M059J (cell line): ENCODE measurements around the gene COL13A1. TPM values are rescaled to one million over a fixed set of nuclear protein-coding genes. Genes with fewer than 3 reads are reported as not detected.

Experiments
- DNase-seq: peaks from one replicate; pipeline ENCODE4 v3.0.0-alpha.2; 2012; ENCODE audit warnings: low read depth
- total RNA-seq: library from RNA; depleted of rRNA; stranded (reverse); fragments of >200 nt; shearing (Covaris generic); gene quantifications from 2 replicates; pipeline ENCODE4 v1.2.3, GENCODE V29; 2014

COL13A1 gene
- total RNA-seq, 1 experiment from 2014 or later = 15.6 TPM

DNA sequence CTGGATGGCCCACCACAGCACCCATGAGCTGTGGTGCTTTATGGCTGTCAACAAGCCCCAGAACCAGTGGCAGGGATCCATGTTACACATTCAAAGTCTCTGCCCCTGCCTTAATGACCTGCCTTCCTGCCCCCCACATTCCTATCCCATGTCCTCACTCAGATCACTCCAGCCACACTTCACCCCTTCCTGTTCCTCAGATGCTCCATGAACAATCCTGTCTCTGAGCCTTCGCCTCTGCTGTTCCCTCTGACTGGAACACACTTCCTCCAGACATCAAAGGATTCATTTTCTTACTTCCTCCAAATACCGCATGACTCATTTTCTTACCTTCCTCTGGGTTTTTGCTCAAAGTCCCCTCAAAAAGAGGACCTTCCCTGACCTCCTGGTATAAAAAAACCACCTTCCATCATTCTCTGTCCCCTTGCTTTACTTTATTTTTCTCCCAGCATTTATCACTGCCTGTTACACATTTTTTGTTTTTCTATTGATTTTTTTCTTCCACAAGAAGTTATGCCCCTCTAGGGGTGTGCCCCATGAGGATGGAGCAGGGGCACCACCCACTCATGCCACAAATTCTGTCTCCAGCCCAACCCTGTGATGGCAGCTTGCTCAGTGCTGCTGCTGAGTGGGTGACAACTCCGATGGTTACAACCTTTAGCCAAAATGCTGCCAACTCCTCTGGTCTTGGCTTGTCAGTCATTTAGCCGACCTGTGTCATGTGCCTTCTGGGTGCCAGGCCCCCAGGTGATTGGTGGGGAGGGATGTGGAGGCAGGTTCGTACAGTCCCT, 18.2 kb downstream of the COL13A1 start:
- DNase-seq = peak; percentile 86

GRCh38 chr10:69820817-69821216, 19.1 kb downstream of the COL13A1 start:
- no peak for DNase-seq

DNA sequence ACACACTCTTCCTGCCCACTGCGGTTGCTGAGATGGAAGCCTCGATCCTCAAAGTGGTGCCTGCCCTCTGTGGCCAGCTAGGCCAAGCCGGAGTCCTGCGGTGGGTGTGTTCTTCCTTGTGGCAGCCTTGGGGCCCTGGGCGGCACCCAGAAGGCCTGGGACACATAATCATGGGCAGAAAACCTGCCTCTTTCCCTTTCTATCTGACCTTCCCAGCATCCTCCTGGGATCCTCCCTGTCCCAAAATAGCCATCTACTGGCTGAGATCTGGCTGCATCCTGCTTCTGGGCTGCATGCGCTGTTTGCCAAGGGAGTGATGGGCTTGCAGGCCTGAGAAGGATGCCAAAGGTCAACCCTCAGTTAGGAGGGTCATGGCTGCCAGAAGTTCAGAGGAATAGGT, 23.9 kb downstream of the COL13A1 start:
- no peak for DNase-seq

GRCh38 chr10:69826094-69826493, 24.4 kb downstream of the COL13A1 start:
- DNase-seq = no peak

GRCh38 chr10:69826789-69827554, 25.3 kb downstream of the COL13A1 start:
- no peak for DNase-seq

GRCh38 chr10:69828144-69828870, 26.6 kb downstream of the COL13A1 start:
- no peak for DNase-seq

- no peak for DNase-seq
Measured at GRCh38 chr10:69829775-69830174, 28.1 kb downstream of the COL13A1 start.

GRCh38 chr10:69831231-69831855, 29.6 kb downstream of the COL13A1 start:
- DNase-seq = peak; percentile 60

GRCh38 chr10:69835233-69835632, 33.5 kb downstream of the COL13A1 start:
- no peak for DNase-seq

- DNase-seq = no peak
Measured at GRCh38 chr10:69835875-69836730, 34.4 kb downstream of the COL13A1 start.

DNA sequence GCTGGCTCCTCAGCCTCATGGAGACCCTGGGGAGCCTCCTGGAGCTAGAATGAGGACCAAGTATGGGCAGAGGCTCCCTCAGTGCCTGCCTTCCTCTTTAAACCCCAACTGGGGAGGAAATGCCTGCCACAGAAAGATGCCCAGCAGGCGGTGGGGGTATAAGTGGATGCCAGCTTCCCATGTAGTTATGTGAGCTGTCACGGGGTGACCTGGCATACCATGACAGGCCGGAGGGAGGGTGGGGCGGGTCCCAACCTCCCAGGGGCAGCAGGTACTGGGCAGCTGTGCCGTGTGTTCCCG, 35.0 kb downstream of the COL13A1 start:
- DNase-seq = no peak

DNA sequence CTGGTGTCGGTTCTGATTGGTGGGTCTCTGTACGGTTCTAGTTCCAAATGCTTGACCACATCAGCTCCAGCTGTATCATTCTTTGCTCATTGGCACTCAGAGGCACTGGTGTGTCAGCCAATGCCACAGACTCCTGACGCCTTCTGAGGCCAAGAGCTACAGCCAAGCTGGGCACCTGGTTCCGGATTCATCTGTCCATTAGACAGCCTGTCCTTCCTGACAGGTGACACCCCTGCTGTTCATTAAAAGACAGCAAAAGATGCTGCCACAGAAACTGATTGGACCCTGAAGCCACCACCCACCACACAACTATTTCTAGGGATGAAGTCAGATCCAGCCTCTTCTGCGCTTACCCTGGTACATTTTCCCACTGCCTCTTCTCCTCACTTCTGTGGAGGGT, 35.6 kb downstream of the COL13A1 start:
- DNase-seq = no peak

- DNase-seq = no peak
Measured at GRCh38 chr10:69838418-69838817, 36.7 kb downstream of the COL13A1 start.

GRCh38 chr10:69838853-69839252, 37.1 kb downstream of the COL13A1 start:
- DNase-seq = peak; percentile 58

DNA sequence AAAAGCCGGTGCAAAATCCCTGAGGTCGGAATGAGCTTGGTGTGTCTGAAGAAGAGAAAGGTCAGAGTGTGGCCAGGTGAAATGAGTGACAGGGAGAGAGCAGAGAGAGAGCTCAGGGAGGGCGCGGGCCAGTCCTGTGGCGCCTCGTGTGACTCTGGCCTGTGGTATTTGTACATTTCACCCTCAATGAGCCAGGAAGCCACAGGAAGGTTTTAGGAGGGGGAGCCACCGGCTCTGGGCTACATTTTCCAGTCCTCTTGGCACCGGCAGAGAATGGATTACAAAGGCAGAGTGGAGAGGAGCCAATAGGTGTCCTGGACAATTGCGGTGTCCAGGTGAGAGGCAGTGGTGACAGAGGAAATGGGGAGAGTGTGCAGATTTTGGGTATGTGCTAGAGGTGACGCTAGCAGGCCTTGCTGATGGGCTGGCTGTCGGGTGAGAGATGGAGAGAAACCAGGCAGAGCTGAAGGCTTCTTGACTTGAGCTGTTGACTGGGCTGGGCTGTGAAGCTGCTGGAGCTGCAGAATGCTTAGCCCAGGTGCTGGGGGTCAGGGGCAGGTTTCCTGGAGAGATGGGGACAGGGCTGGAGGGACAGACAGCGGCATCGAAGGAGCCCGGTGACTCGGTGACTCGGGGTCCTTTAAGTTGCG, 38.1 kb downstream of the COL13A1 start:
- DNase-seq = peak; percentile 91

GRCh38 chr10:69840773-69841172, 39.1 kb downstream of the COL13A1 start:
- DNase-seq = no peak

- DNase-seq = no peak
Measured at GRCh38 chr10:69842020-69842419, 40.3 kb downstream of the COL13A1 start.

DNA sequence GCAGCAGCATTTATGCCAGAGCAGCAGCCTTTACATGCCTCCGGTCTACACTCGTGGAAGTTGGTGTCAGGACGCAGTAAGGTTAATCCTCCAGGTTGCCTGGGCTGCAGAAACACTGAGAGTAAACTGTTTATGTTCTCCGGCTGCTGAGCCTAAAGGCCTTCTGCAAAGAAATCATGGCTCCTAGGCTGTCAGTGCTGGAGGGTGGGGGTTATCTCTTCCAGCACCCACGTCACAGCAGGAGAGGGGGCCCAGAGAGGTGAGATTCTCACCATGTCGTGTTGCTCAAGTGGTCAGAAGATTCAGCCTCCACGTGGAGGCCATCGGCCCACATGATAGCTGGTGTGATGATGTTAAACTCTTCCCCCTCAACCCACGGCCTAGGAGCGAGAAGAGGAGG, 41.2 kb downstream of the COL13A1 start:
- DNase-seq = no peak

GRCh38 chr10:69843923-69844322, 42.2 kb downstream of the COL13A1 start:
- no peak for DNase-seq

DNA sequence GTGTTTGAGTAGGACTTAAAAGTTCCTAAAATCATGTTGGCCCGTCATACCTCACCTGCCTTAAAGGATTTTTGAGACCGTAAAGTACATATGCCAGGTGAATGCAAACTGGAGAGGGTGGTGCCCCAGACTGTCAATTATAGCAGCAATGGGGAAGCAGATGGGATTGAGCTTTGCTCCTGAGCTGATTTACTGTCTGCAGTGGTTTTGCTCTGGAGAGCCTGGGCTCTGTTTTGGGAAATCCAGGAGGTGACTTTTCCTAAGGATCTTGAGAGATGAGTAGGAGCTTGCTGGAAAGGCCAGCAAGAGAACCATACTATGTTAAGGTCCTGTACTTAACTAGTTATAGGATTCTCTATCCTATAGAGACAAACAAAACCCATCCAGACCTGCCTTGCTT, 43.0 kb downstream of the COL13A1 start:
- no peak for DNase-seq
